Spleen (tissue), 7 donors: ENCODE data around the gene RO60.

ENCODE experiments used
- CTCF ChIP-seq, 11 experiments: fragments of 200-600 bp in 7 of 11; fragments of 450-650 bp in 4 of 11; sonication (generic) in 4 of 11; IDR thresholded peaks in 8 of 11; conservative IDR thresholded peaks in 3 of 11; 1 replicate in 7 of 11; 2 replicates in 4 of 11; pipeline versions ENCODE4 v1.4.0 to v1.8.0; 2016 to 2021; ENCODE audit warnings: antibody characterized with exemption in 11 of 11, inconsistent platforms in 4 of 11, mild to moderate bottlenecking in 1 of 11
- POLR2A ChIP-seq, 3 donors: fragments of 450-650 bp; IDR thresholded peaks; one replicate each; pipeline ENCODE4 v1.5.1; 2017; ENCODE audit warnings: antibody characterized with exemption in 3 of 3, mild to moderate bottlenecking in 1 of 3
- donor health status: DM: no; HTN: no; CAD: no; lungs with moderate emphysema.
- donor health status: DM: no; HTN: no; CAD: no.
- donor health status: DM: no; HTN: no; CAD: no.

- TF ChIP-seq CTCF (IDR thresholded peaks at IDR 0.05 in 8 of 11, conservative IDR thresholded peaks at IDR 0.05 in 3 of 11) (no peak), POLR2A (IDR thresholded peaks at IDR 0.05) (no peak)
Measured at GRCh38 chr1:193086342-193086741, 26.9 kb downstream of the RO60 start.
